Right hindlimb (tissue), 1 donor: ENCODE data around the gene PIPOX.

Experiments used
- DNase-seq: peaks from one replicate; pipeline ENCODE4 v3.0.0-alpha.2; 2018

Gene PIPOX

GRCh38 chr17:29019475-29020181, 23.3 kb upstream of the PIPOX start:
- DNase-seq: no peak

GRCh38 chr17:29020576-29020975, 22.4 kb upstream of the PIPOX start:
- DNase-seq: no peak

GRCh38 chr17:29021226-29021625, 21.7 kb upstream of the PIPOX start:
- DNase-seq: no peak

GRCh38 chr17:29022074-29022473, 20.9 kb upstream of the PIPOX start:
- no peak for DNase-seq

GRCh38 chr17:29024316-29024952, 18.5 kb upstream of the PIPOX start:
- DNase-seq: no peak

- DNase-seq: no peak
These were observed 11.5 kb upstream of the PIPOX start for GRCh38 chr17:29031488-29031887.

- no peak for DNase-seq
These were observed 10.7 kb upstream of the PIPOX start for GRCh38 chr17:29032013-29032856.

GRCh38 chr17:29032857-29033197, 10.1 kb upstream of the PIPOX start:
- DNase-seq: no peak

- no peak for DNase-seq
These were observed 8.4 kb upstream of the PIPOX start for GRCh38 chr17:29034510-29034909.

GRCh38 chr17:29036584-29036983, 6.4 kb upstream of the PIPOX start:
- DNase-seq: no peak

- DNase-seq: no peak
These were observed 5.2 kb upstream of the PIPOX start for GRCh38 chr17:29037739-29038084.

GRCh38 chr17:29038085-29038795, 4.7 kb upstream of the PIPOX start:
- no peak for DNase-seq

- peak; percentile 74 for DNase-seq
These were observed 3.0 kb upstream of the PIPOX start for GRCh38 chr17:29039764-29040598.

GRCh38 chr17:29041091-29041490, 1.9 kb upstream of the PIPOX start:
- DNase-seq: no peak

- no peak for DNase-seq
These were observed 1.4 kb upstream of the PIPOX start for GRCh38 chr17:29041571-29041970.

GRCh38 chr17:29042026-29042678, 789 bp upstream of the PIPOX start:
- DNase-seq: no peak

- no peak for DNase-seq
These were observed 701 bp downstream of the PIPOX start for GRCh38 chr17:29043539-29044145.

GRCh38 chr17:29045026-29045425, 2.1 kb downstream of the PIPOX start:
- DNase-seq: no peak

- DNase-seq: no peak
These were observed 3.0 kb downstream of the PIPOX start for GRCh38 chr17:29045734-29046472.

- no peak for DNase-seq
These were observed 3.5 kb downstream of the PIPOX start for GRCh38 chr17:29046473-29046839.
